SK-N-SH (cell line): ENCODE measurements around the gene EEF2. TPM values are rescaled to one million over a fixed set of nuclear protein-coding genes. Genes with fewer than 3 reads are reported as not detected.

ENCODE experiments used
- CTCF ChIA-PET: fragments of 300-600, 350-600 bp; formaldehyde crosslinking; extraction: SDS; loops from one replicate; lab custom pipeline; 2021; lab: Yijun Ruan, JAX
- POLR2A ChIA-PET: fragments of 350-600 bp; sonication (Branson Sonifier 250); formaldehyde crosslinking; extraction: SDS; loops from one replicate; lab custom pipeline; 2020; ENCODE audit warnings: antibody characterized with exemption, inconsistent platforms; lab: Yijun Ruan, JAX
- DNase-seq: peaks from one replicate; pipeline ENCODE4 v3.0.0; 2012
- H2AFZ ChIP-seq: fragments of 200-600 bp; sonication (generic); 2 replicates; pipeline ENCODE4 v1.8.1; 2016; ENCODE audit warnings: antibody characterized with exemption, mild to moderate bottlenecking, low read depth
- H3F3A ChIP-seq: fragments of 200-600 bp; sonication (generic); replicated peaks from 2 replicates; pipeline ENCODE3; 2016; ENCODE audit warnings: antibody characterized with exemption, mild to moderate bottlenecking; ENCODE audit not compliant: insufficient read depth
- H3K27ac ChIP-seq, 2 experiments: fragments of 200-500 bp in 1 of 2; fragments of 200-600 bp in 1 of 2; sonication (Bioruptor generic) in 1 of 2; sonication (generic), shearing (Covaris generic) in 1 of 2; 2 replicates each; pipeline versions ENCODE4 v1.5.1 to v1.6.1; 2014 to 2016; ENCODE audit warnings: low read depth in 2 of 2, inconsistent platforms in 1 of 2, low read length in 1 of 2, mild to moderate bottlenecking in 1 of 2, mixed read lengths in 1 of 2
- H3K27me3 ChIP-seq: fragments of 200-600 bp; sonication (generic), shearing (Covaris generic); 2 replicates; pipeline ENCODE4 v1.6.1; 2016; ENCODE audit warnings: mixed run types; ENCODE audit not compliant: insufficient read depth
- H3K36me3 ChIP-seq, 2 experiments: fragments of 200-500 bp in 1 of 2; fragments of 200-600 bp in 1 of 2; sonication (Bioruptor generic) in 1 of 2; sonication (generic) in 1 of 2; replicated peaks in 1 of 2; 2 replicates each; pipeline versions ENCODE3 to v1.5.1; 2014 to 2016; ENCODE audit warnings: low read length in 1 of 2, mild to moderate bottlenecking in 1 of 2; ENCODE audit not compliant: insufficient read depth in 2 of 2, control insufficient read depth in 1 of 2
- H3K4me1 ChIP-seq, 2 experiments: fragments of 200-500 bp in 1 of 2; fragments of 200-600 bp in 1 of 2; sonication (Bioruptor generic) in 1 of 2; sonication (generic), shearing (Covaris generic) in 1 of 2; 2 replicates each; pipeline versions ENCODE4 v1.5.1 to v1.6.1; 2014 to 2016; ENCODE audit warnings: low read depth in 1 of 2, low read length in 1 of 2, mixed run types in 1 of 2; ENCODE audit not compliant: insufficient read depth in 2 of 2, control insufficient read depth in 1 of 2
- H3K4me2 ChIP-seq: fragments of 200-600 bp; sonication (generic), shearing (Covaris generic); 2 replicates; pipeline ENCODE4 v1.6.1; 2017; ENCODE audit warnings: mixed run types
- H3K4me3 ChIP-seq, 2 experiments: fragments of 200-500 bp in 1 of 2; fragments of 200-600 bp in 1 of 2; sonication (Bioruptor generic) in 1 of 2; sonication (generic), shearing (Covaris generic) in 1 of 2; 2 replicates each; pipeline versions ENCODE4 v1.5.1 to v1.8.1; 2014 to 2016; ENCODE audit warnings: low read depth in 2 of 2, inconsistent platforms in 1 of 2, low read length in 1 of 2, mild to moderate bottlenecking in 1 of 2, mixed read lengths in 1 of 2, moderate library complexity in 1 of 2
- H3K79me2 ChIP-seq: fragments of 200-600 bp; sonication (generic); 2 replicates; pipeline ENCODE4 v1.8.1; 2017; ENCODE audit warnings: mild to moderate bottlenecking; ENCODE audit not compliant: insufficient read depth
- H3K9ac ChIP-seq: fragments of 200-600 bp; sonication (generic); 2 replicates; pipeline ENCODE4 v1.6.1; 2017; ENCODE audit warnings: mixed run types
- H3K9me2 ChIP-seq: fragments of 200-600 bp; sonication (generic); 2 replicates; pipeline ENCODE4 v1.6.1; 2017; ENCODE audit warnings: mixed run types
- H3K9me3 ChIP-seq: fragments of 200-600 bp; sonication (generic); 2 replicates; pipeline ENCODE4 v1.6.1; 2017; ENCODE audit warnings: mixed run types, mild to moderate bottlenecking, moderate library complexity
- H4K20me1 ChIP-seq: fragments of 200-600 bp; sonication (generic); 2 replicates; pipeline ENCODE4 v1.6.1; 2017; ENCODE audit warnings: mild to moderate bottlenecking, mixed run types; ENCODE audit not compliant: insufficient read depth
- EP300 ChIP-seq, 2 experiments: IDR thresholded peaks; 2 replicates each; pipeline versions ENCODE4 v1.4.0 to v1.6.1; 2012; ENCODE audit warnings: borderline replicate concordance in 1 of 2, low read depth in 1 of 2, low read length in 1 of 2
- FOSL2 ChIP-seq: IDR thresholded peaks from 2 replicates; pipeline ENCODE4 v1.4.0; 2012; ENCODE audit warnings: low read depth, mild to moderate bottlenecking, moderate library complexity, borderline replicate concordance
- MEF2A ChIP-seq: IDR thresholded peaks from 2 replicates; pipeline ENCODE4 v1.4.0; 2012; ENCODE audit warnings: low read depth, borderline replicate concordance
- NFIC ChIP-seq: IDR thresholded peaks from 2 replicates; pipeline ENCODE4 v1.4.0; 2012; ENCODE audit warnings: borderline replicate concordance
- PBX3 ChIP-seq: IDR thresholded peaks from 2 replicates; pipeline ENCODE4; 2012
- RAD21 ChIP-seq: IDR thresholded peaks from 2 replicates; pipeline ENCODE4 v1.6.1; 2012; ENCODE audit warnings: mild to moderate bottlenecking, low read length
- RCOR1 ChIP-seq: fragments of 150-350 bp; IDR thresholded peaks from 2 replicates; pipeline ENCODE4 v1.6.1; 2017; ENCODE audit warnings: antibody characterized with exemption, low read length
- SMC3 ChIP-seq: IDR thresholded peaks from 2 replicates; pipeline ENCODE4 v1.6.1; 2012; ENCODE audit warnings: low read depth, low read length, improper control_type of control experiment
- TAF1 ChIP-seq: IDR thresholded peaks from 2 replicates; pipeline ENCODE4 v1.6.1; 2012; ENCODE audit warnings: low read depth, mild to moderate bottlenecking, low read length, moderate library complexity, borderline replicate concordance
- TEAD4 ChIP-seq: IDR thresholded peaks from 2 replicates; pipeline ENCODE4 v1.4.0; 2012; ENCODE audit warnings: mild to moderate bottlenecking, borderline replicate concordance; ENCODE audit not compliant: insufficient read depth
- USF1 ChIP-seq: IDR thresholded peaks from 2 replicates; pipeline ENCODE4 v1.4.0; 2012; ENCODE audit warnings: low read depth, borderline replicate concordance
- YY1 ChIP-seq: IDR thresholded peaks from 2 replicates; pipeline ENCODE4 v1.4.0; 2012; ENCODE audit warnings: low read depth, mild to moderate bottlenecking
- WGBS: methylation state at CpG from one replicate; pipeline ENCODE4 v1.1.6; 2017; ENCODE audit warnings: low lambda C conversion rate; 5-methylcytosine and 5-hydroxymethylcytosine counted together
- polyA plus RNA-seq, 3 experiments: library from polyadenylated mRNA; depleted of rRNA; stranded (reverse); fragments of >200 nt; gene quantifications; 2 replicates each; pipeline ENCODE4 v1.2.3, GENCODE V29; 2012

EEF2 gene
- polyA plus RNA-seq, 1 of the 3 experiments (the other 2 are of a cell fraction), result 1,553 TPM

DNA sequence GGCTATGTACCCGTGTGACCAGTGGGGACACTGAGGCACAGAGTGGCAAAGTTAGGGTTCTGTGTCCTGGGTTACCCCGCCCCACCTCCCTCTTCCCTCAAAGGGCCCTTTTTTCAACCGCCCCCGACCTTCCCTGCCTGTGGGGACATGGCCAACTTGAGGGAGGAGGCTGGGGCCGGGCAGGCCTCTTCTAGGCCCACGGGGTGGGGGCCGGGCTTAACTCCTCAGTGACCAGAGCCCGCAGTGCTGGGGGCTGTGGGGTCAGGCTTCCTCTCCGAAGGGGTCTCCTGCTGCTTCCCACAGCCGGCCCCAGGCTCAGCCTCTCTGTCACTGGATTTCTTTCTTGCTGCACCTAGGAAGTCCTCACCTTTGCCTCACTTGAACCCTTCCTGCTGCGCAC lies 46.2 kb upstream of the EEF2 start:
- Histone ChIP-seq H3K9me2 (no peaks in the 10 kb centered on the region), H3K9ac (no peak overlapping the region), H3K79me2 (no peaks in the 10 kb centered on the region; the same call in 1 of the 2 replicates), H2AFZ (no peak overlapping the region), H3K4me3 (no peak overlapping the region), H3K4me2 (no peak overlapping the region), H3K9me3 (no peaks in the 10 kb centered on the region), H3K4me1 (no peaks in the 10 kb centered on the region), H4K20me1 (no peaks in the 10 kb centered on the region), H3F3A (no peaks in the 10 kb centered on the region), H3K27ac (no peak overlapping the region)
- ChIA-PET POLR2A (no interaction called here), CTCF (no interaction called here)
- DNase-seq, result no peak
- 95% methylated on average over 4 of the region's 11 CpGs for WGBS
- no peak for TF ChIP-seq RCOR1
- TF ChIP-seq PBX3, result no peak
- TF ChIP-seq EP300 (IDR thresholded peaks at IDR 0.05; ENCODE audit: borderline replicate concordance in 1 of 2, low read depth in 1 of 2, low read length in 1 of 2), result no peak
- no peak for TF ChIP-seq MEF2A
- no peak for TF ChIP-seq TEAD4
- TF ChIP-seq, all 33 proteins: peak for 0
- peaks cover 1 to 31% of the 10 kb centered on the region in 2 experiments for H3K36me3 ChIP-seq
- H3K27me3 ChIP-seq, result no peaks in the 10 kb centered on the region

DNA sequence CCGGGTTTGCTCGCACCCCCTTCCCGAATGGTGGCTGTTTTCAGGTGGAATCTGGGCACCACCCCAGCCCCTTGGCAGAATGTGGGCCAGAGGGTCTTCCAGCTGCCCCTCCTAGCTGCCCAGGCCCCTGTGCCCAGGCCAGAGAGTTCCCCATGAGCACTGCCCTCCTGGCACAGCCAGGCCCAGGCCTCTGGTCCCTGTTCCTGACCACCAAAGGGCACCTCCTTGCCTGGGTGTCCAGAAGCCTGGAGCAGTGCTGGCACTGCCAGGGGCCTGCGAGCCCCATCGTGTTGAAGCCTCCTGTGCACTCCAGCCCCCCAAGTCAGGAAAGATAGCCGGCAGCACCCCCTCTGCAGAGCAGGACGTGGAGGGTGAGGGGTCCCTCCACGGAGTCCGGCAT lies 45.7 kb upstream of the EEF2 start:
- CTCF ChIA-PET, result no interaction called here
- no peak for TF ChIP-seq TAF1
- TF ChIP-seq USF1, result no peak
- TF ChIP-seq NFIC, result no peak
- no peak for TF ChIP-seq EP300 (IDR thresholded peaks at IDR 0.05; ENCODE audit: borderline replicate concordance in 1 of 2, low read depth in 1 of 2, low read length in 1 of 2)
- TF ChIP-seq YY1, result no peak
- TF ChIP-seq FOSL2, result no peak
- TF ChIP-seq RAD21, result no peak
- TF ChIP-seq SMC3, result no peak
- TF ChIP-seq, all 33 proteins: peak for 0
- Histone ChIP-seq H3K27ac (no peak overlapping the region), H3K36me3 (peaks cover 0 to 31% of the 10 kb centered on the region in 2 experiments), H3K4me2 (no peak overlapping the region), H3F3A (no peaks in the 10 kb centered on the region), H3K9me3 (no peaks in the 10 kb centered on the region), H3K9ac (no peak overlapping the region), H4K20me1 (no peaks in the 10 kb centered on the region), H3K79me2 (no peaks in the 10 kb centered on the region; the same call in 1 of the 2 replicates), H3K9me2 (no peaks in the 10 kb centered on the region), H3K4me1 (no peaks in the 10 kb centered on the region), H3K27me3 (no peaks in the 10 kb centered on the region), H3K4me3 (no peak overlapping the region), H2AFZ (no peak overlapping the region)
- POLR2A ChIA-PET, result no interaction called here
- WGBS, result 100% methylated on average over 2 of the region's 9 CpGs
- no peak for DNase-seq
